Subcutaneous adipose tissue (tissue), 4 donors: ENCODE data around the gene EIF4E. TPM values are rescaled to one million over a fixed set of nuclear protein-coding genes. Genes with fewer than 3 reads are reported as not detected.

Source experiments
- CTCF ChIP-seq: fragments of 450-650 bp; IDR thresholded peaks from one replicate; pipeline ENCODE4 v1.5.1; 2016; ENCODE audit warnings: low read depth, mild to moderate bottlenecking, control low read depth, antibody characterized with exemption, moderate library complexity
- small RNA-seq: library from RNA; depleted of rRNA; stranded (forward); fragments of <200 nt; gene quantifications from one replicate; pipeline ENCODE3, GENCODE V24; 2016
- total RNA-seq, 4 donors: library from RNA; depleted of rRNA; stranded (reverse); fragments of >200 nt; gene quantifications; one replicate each; pipeline ENCODE4 v1.1.0, GENCODE V29; 2016

The EIF4E gene
- total RNA-seq, 4 donors from 2014 or later = 37.1 to 96.4 (median 56.9) TPM

- no peak for TF ChIP-seq CTCF
Measured at GRCh38 chr4:98838977-98839618, 89.8 kb downstream of the EIF4E start.

- no peak for TF ChIP-seq CTCF
Measured at GRCh38 chr4:98838531-98838930, 90.4 kb downstream of the EIF4E start.

- no peak for TF ChIP-seq CTCF
Measured at GRCh38 chr4:98833384-98833783, 95.5 kb downstream of the EIF4E start.

Small RNA genes within 50 kb of the gene (small RNA-seq; reads per million reads assigned to genes)
- gene RNU7-149P (not detected), gene TBCAP3 (not detected)

Other genes starting within 250 kb of the EIF4E start
- 10 to 100 TPM; 26.4 to 39.3 (median 29.6) TPM for gene METAP1, start 66.6 kb upstream of the EIF4E start, total RNA-seq
- gene ADH5, start 159.7 kb upstream of the EIF4E start, total RNA-seq = 100 to 1,000 TPM; 220 to 333 (median 251) TPM
- 1 to 10 TPM in 1 of 4 donors, under 1 TPM in 2, not detected in 1; 0.49 to 6.1 (median 0.66) TPM for gene ADH4, start 215.2 kb upstream of the EIF4E start, total RNA-seq